KMS-11 (cell line): ENCODE measurements around the gene ELANE.

Source experiments
- H2AFZ ChIP-seq: fragments of 200-600 bp; sonication (generic); 2 replicates; pipeline ENCODE4 v1.6.1; 2016; ENCODE audit warnings: antibody characterized with exemption, mixed run types, low read depth
- H3K27ac ChIP-seq: fragments of 200-600 bp; sonication (generic); 2 replicates; pipeline ENCODE4 v1.6.1; 2016; ENCODE audit warnings: mild to moderate bottlenecking, mixed run types
- H3K27me3 ChIP-seq: fragments of 200-600 bp; sonication (generic); 2 replicates; pipeline ENCODE4 v1.6.1; 2017; ENCODE audit warnings: mild to moderate bottlenecking, low read depth, mixed run types, moderate library complexity; ENCODE audit not compliant: insufficient read depth
- H3K36me3 ChIP-seq: fragments of 200-600 bp; sonication (generic); 2 replicates; pipeline ENCODE4 v1.6.1; 2017; ENCODE audit warnings: mild to moderate bottlenecking, mixed run types; ENCODE audit not compliant: insufficient read depth
- H3K4me1 ChIP-seq: fragments of 200-600 bp; sonication (generic); 2 replicates; pipeline ENCODE4 v1.6.1; 2016; ENCODE audit warnings: mild to moderate bottlenecking, low read depth, mixed run types; ENCODE audit not compliant: poor library complexity, severe bottlenecking
- H3K4me2 ChIP-seq: fragments of 200-600 bp; sonication (generic); 2 replicates; pipeline ENCODE4 v1.7.0; 2016; ENCODE audit warnings: mild to moderate bottlenecking, mixed run types
- H3K4me3 ChIP-seq: fragments of 200-600 bp; sonication (generic); IDR thresholded peaks from 2 replicates; pipeline ENCODE4 v1.6.1; 2017; ENCODE audit warnings: low read depth, low read length, mixed read lengths; ENCODE audit not compliant: insufficient read depth
- H3K79me2 ChIP-seq: fragments of 200-600 bp; sonication (generic); 2 replicates; pipeline ENCODE4 v1.6.1; 2016; ENCODE audit warnings: low read depth, mixed run types; ENCODE audit not compliant: insufficient read depth
- H3K9ac ChIP-seq: fragments of 200-600 bp; sonication (generic); 2 replicates; pipeline ENCODE4 v1.6.1; 2016; ENCODE audit warnings: mild to moderate bottlenecking, mixed run types
- H4K20me1 ChIP-seq: fragments of 200-600 bp; sonication (generic); 2 replicates; pipeline ENCODE4 v1.6.1; 2016; ENCODE audit warnings: mild to moderate bottlenecking, mixed run types; ENCODE audit not compliant: insufficient read depth
- CTCF ChIP-seq: fragments of 200-600 bp; sonication (generic); conservative IDR thresholded peaks from 2 replicates; pipeline ENCODE4 v1.6.1; 2017; ENCODE audit warnings: low read depth, mild to moderate bottlenecking, antibody characterized with exemption, low read length, moderate library complexity, mixed read lengths

Gene ELANE

GRCh38 chr19:807627-808422 is 44.3 kb upstream of the ELANE start:
- Histone ChIP-seq H3K4me3 (no peak overlapping the region), H3K27ac (no peak overlapping the region), H3K27me3 (no peaks in the 10 kb centered on the region), H3K79me2 (peaks cover 63% of the 10 kb centered on the region), H3K4me1 (no peaks in the 10 kb centered on the region), H3K9ac (no peak overlapping the region), H3K4me2 (no peak overlapping the region), H2AFZ (no peak overlapping the region), H4K20me1 (peaks cover 11% of the 10 kb centered on the region; the same call in 1 of the 2 replicates), H3K36me3 (peaks cover 39% of the 10 kb centered on the region)
- no peak for TF ChIP-seq CTCF

- no peak overlapping the region for H3K27ac ChIP-seq
- H3K36me3 ChIP-seq = peaks cover 39% of the 10 kb centered on the region
- peaks cover 11% of the 10 kb centered on the region; the same call in 1 of the 2 replicates for H4K20me1 ChIP-seq
- H3K27me3 ChIP-seq = no peaks in the 10 kb centered on the region
- no peaks in the 10 kb centered on the region for H3K4me1 ChIP-seq
- H2AFZ ChIP-seq = no peak overlapping the region
- H3K79me2 ChIP-seq = peaks cover 57% of the 10 kb centered on the region
- no peak for TF ChIP-seq CTCF
- H3K4me2 ChIP-seq = no peak overlapping the region
- H3K9ac ChIP-seq = no peak overlapping the region
- no peak overlapping the region for H3K4me3 ChIP-seq
Measured at GRCh38 chr19:808423-808775, 43.7 kb upstream of the ELANE start.

GRCh38 chr19:810077-810855 is 41.8 kb upstream of the ELANE start:
- Histone ChIP-seq H3K4me2 (no peak overlapping the region), H3K36me3 (peaks cover 26% of the 10 kb centered on the region), H2AFZ (no peak overlapping the region), H3K79me2 (peaks cover 39% of the 10 kb centered on the region), H3K9ac (no peak overlapping the region), H3K4me1 (no peaks in the 10 kb centered on the region), H3K27ac (no peak overlapping the region), H3K27me3 (no peaks in the 10 kb centered on the region), H3K4me3 (no peak overlapping the region), H4K20me1 (peaks cover 11% of the 10 kb centered on the region; the same call in 1 of the 2 replicates)
- TF ChIP-seq CTCF = no peak

- peaks cover 23% of the 10 kb centered on the region for H3K36me3 ChIP-seq
- no peak for TF ChIP-seq CTCF
- no peak overlapping the region for H3K4me2 ChIP-seq
- no peak overlapping the region for H3K4me3 ChIP-seq
- H3K27ac ChIP-seq = no peak overlapping the region
- no peaks in the 10 kb centered on the region for H3K4me1 ChIP-seq
- H3K27me3 ChIP-seq = no peaks in the 10 kb centered on the region
- H2AFZ ChIP-seq = no peak overlapping the region
- H3K79me2 ChIP-seq = peaks cover 31% of the 10 kb centered on the region; the same call in 1 of the 2 replicates
- H3K9ac ChIP-seq = no peak overlapping the region
- H4K20me1 ChIP-seq = peaks cover 11% of the 10 kb centered on the region; the same call in 1 of the 2 replicates
Measured at GRCh38 chr19:810883-811489, 41.1 kb upstream of the ELANE start.
